Mucosa of descending colon (tissue), 3 donors: ENCODE measurements around the gene STX3. TPM values are rescaled to one million over a fixed set of nuclear protein-coding genes. Genes with fewer than 3 reads are reported as not detected.
"Not testable (repeated sequence)": the region's sequence is repeated elsewhere in the genome, so short reads cannot be mapped to it uniquely, and the experiment has no call there.

Source experiments
- ATAC-seq: fragments of 200-7000 bp; cut with Tn5 transposase; one replicate; pipeline ENCODE4 v1.9.1; 2020; ENCODE audit warnings: mild to moderate bottlenecking, moderate library complexity
- DNase-seq, 3 donors: peaks; one replicate each; pipeline ENCODE4 v3.0.0-alpha.2; 2020
- H3K36me3 ChIP-seq: fragments of 200-600 bp; one replicate; pipeline ENCODE4 v1.8.0; 2021; ENCODE audit warnings: low read depth, mild to moderate bottlenecking
- H3K4me1 ChIP-seq: fragments of 200-600 bp; one replicate; pipeline ENCODE4 v1.8.0; 2021; ENCODE audit warnings: low read depth, mild to moderate bottlenecking
- H3K4me3 ChIP-seq: fragments of 200-600 bp; one replicate; pipeline ENCODE4 v1.8.0; 2021; ENCODE audit warnings: mild to moderate bottlenecking
- H3K9me3 ChIP-seq: fragments of 200-600 bp; one replicate; pipeline ENCODE4 v1.8.0; 2021; ENCODE audit warnings: mild to moderate bottlenecking
- intact Hi-C, 2 donors: fragments of 100-400 bp; cut with DNase I in 1 of 2; cut with micrococcal nuclease in 1 of 2; formaldehyde crosslinking; loops; one replicate each; pipeline versions ENCODE4 v1.11.0 to v1.11.1; 2022; cut with DNase I, micrococcal nuclease
- total RNA-seq, 3 donors: library from RNA; stranded (reverse); fragmentation: NEBNext Ultra II Directional in 2 of 3; extraction: Animal tissue kit (Norgen Biotek cat#: 25700) in 2 of 3; gene quantifications; one replicate each; pipeline versions ENCODE4 v1.2.1 to v1.2.4, GENCODE V29; 2021 to 2023
- TF ChIP-seq, protein P1 (sequence below): fragments of 200-600 bp; IDR thresholded peaks from one replicate; pipeline ENCODE4 v1.8.0; 2022; ENCODE audit warnings: antibody characterized with exemption, mild to moderate bottlenecking
- donor health status: DM: no; HTN: no; CAD: no; lungs with moderate emphysema.
- donor health status: DM: no; HTN: no; CAD: no.
- donor health status: DM: no; HTN: yes; CAD: no.

Gene STX3
- total RNA-seq, 3 donors from 2014 or later: 69.5 to 129 (median 96.1) TPM

- Histone ChIP-seq H3K4me3 (no peak overlapping the region), H3K4me1 (peaks cover 8% of the 10 kb centered on the region), H3K36me3 (no peaks in the 10 kb centered on the region), H3K9me3 (no peaks in the 10 kb centered on the region)
- ATAC-seq (no peak), DNase-seq (no peak)
- intact Hi-C loops: no loop called here
- TF ChIP-seq, protein P1, sequence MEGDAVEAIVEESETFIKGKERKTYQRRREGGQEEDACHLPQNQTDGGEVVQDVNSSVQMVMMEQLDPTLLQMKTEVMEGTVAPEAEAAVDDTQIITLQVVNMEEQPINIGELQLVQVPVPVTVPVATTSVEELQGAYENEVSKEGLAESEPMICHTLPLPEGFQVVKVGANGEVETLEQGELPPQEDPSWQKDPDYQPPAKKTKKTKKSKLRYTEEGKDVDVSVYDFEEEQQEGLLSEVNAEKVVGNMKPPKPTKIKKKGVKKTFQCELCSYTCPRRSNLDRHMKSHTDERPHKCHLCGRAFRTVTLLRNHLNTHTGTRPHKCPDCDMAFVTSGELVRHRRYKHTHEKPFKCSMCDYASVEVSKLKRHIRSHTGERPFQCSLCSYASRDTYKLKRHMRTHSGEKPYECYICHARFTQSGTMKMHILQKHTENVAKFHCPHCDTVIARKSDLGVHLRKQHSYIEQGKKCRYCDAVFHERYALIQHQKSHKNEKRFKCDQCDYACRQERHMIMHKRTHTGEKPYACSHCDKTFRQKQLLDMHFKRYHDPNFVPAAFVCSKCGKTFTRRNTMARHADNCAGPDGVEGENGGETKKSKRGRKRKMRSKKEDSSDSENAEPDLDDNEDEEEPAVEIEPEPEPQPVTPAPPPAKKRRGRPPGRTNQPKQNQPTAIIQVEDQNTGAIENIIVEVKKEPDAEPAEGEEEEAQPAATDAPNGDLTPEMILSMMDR: no peak
These were observed 55.7 kb downstream of the STX3 start for GRCh38 chr11:59810911-59811259.

- intact Hi-C loops: no loop called here
These were observed 57.0 kb downstream of the STX3 start for GRCh38 chr11:59812220-59812619.

DNA sequence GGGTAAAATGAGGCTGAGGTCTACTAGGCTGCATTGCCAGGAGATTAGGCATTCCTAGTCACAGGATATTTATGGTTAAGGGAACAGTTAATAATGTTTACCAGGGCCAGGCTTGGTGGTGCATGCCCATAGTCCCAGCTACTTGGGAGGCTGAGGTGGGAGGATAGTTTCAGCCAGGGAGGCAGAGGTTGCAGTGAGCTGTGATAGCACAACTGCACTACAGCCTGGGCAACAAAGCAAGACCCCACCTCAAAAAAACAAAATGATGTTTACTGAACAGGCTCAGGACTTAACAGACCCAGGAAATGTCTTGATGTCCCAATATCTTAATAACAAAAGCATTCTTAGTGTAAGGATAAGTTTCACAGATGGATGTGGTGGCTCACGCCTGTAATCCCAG lies 58.2 kb downstream of the STX3 start:
- DNase-seq (no peak), ATAC-seq (no peak)
- intact Hi-C loops: no loop called here
- no peak overlapping the region for H3K4me3 ChIP-seq
- H3K9me3 ChIP-seq: no peaks in the 10 kb centered on the region
- TF ChIP-seq, protein P1: no peak
- H3K36me3 ChIP-seq: no peaks in the 10 kb centered on the region
- H3K4me1 ChIP-seq: peaks cover 8% of the 10 kb centered on the region

More at GRCh38 chr11:59812220-59812619, 57.0 kb downstream of the STX3 start:
- TF ChIP-seq, protein P1: no peak
- Histone ChIP-seq H3K36me3 (no peaks in the 10 kb centered on the region), H3K4me1 (peaks cover 8% of the 10 kb centered on the region), H3K4me3 (no peak overlapping the region), H3K9me3 (no peaks in the 10 kb centered on the region)
- DNase-seq (no peak), ATAC-seq (no peak)

DNA sequence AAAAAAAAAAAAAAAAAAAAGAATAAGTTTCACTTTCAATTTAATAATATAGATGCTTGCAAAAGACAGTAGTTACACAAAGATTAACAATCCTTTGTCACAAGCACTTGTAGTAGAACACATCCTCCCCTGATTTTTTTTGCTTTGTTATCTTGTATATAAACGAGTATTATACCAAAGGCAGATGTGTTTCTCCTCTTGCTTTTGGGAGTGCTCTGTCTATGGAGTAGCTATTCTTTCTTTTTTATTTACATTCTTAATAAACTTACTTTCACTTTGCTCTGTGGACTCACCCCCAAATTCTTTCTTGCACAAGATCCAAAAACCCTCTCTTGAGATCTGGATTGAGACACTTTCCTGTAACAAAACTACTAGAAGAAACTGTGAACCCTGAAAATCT lies 58.8 kb downstream of the STX3 start:
- DNase-seq (no peak), ATAC-seq (no peak)
- H3K4me3 ChIP-seq: no peak overlapping the region
- TF ChIP-seq, protein P1: no peak
- intact Hi-C loops: no loop called here
- H3K4me1 ChIP-seq: peaks cover 8% of the 10 kb centered on the region
- H3K36me3 ChIP-seq: no peaks in the 10 kb centered on the region
- H3K9me3 ChIP-seq: no peaks in the 10 kb centered on the region

DNA sequence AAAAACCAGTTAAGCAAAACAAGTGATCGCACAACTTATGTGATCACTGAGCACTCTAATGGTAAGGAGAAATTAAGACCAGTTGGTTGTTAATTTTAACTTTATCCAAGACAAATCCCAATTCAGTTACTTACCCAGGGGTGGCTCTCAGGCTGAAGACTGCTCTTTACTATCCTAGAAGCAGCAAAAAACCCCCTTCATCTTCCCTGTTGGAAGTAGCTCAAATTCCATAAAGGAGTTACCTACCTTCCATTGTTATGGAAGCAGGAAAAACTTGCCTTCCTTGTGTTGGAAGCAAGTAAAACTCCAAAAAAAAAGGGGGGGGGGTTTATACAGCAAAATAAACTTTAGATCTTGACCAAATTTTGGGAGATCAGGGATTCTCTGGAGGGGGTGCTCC lies 60.6 kb downstream of the STX3 start:
- no peak for ATAC-seq
- H3K4me1 ChIP-seq: no peaks in the 10 kb centered on the region
- DNase-seq: no peak
- H3K36me3 ChIP-seq: no peaks in the 10 kb centered on the region
- H3K4me3 ChIP-seq: no peak overlapping the region
- TF ChIP-seq, protein P1: no peak
- intact Hi-C loops: no loop called here
- H3K9me3 ChIP-seq: no peaks in the 10 kb centered on the region

- DNase-seq, H3K9me3 ChIP-seq, H3K36me3 ChIP-seq, H3K4me1 ChIP-seq, intact Hi-C loops, H3K4me3 ChIP-seq, ATAC-seq: not testable (repeated sequence)
These were observed 61.3 kb downstream of the STX3 start for GRCh38 chr11:59816434-59816833.
